Fibroblast of upper back skin (primary cell): Measurements from ENCODE around the gene KISS1.
A peak's percentile ranks its signal among the peaks of the same experiment; 100 is the strongest.

Experiments used
- DNase-seq: peaks from one replicate; pipeline ENCODE4 v3.0.0-alpha.2; 2013

Gene KISS1

DNA sequence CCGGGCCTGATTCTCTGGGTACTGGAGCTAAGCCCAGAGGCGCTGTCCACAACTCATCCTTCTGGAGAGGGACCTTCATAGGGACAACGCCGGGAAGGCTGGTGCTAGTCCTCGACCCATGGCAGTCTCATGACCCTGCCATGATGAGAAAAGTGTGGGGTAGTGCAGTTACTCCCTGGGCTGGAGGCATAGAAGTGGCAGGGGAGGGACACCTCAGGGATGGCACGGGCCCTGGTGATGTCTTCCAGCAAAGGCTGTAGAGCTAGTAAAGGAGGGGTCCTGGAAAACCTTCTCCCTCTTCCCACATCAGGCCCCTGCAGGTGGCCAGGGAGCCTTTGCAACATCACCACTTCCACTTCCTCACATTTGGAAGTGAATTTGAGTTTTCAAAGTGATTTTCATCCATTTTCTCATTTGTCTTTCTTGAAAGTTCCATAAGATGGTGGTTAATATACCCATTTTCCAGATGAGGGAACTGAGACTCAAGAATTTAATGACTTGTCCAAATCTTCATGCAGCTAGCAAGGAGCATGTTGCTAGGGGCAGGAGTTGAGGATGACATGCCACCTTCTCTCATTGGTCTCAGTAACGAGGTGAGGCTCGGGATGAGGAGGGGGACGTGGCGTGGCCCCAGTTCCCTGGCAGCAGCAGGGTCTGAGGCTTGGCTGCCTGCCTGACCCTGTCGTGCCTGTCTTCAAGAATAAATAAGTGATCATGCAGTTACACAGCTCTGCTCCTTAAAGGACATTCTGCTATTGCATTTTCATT lies 20.8 kb upstream of the KISS1 start:
- DNase-seq = no peak

GRCh38 chr1:204216236-204216635 lies 19.9 kb upstream of the KISS1 start:
- no peak for DNase-seq

DNA sequence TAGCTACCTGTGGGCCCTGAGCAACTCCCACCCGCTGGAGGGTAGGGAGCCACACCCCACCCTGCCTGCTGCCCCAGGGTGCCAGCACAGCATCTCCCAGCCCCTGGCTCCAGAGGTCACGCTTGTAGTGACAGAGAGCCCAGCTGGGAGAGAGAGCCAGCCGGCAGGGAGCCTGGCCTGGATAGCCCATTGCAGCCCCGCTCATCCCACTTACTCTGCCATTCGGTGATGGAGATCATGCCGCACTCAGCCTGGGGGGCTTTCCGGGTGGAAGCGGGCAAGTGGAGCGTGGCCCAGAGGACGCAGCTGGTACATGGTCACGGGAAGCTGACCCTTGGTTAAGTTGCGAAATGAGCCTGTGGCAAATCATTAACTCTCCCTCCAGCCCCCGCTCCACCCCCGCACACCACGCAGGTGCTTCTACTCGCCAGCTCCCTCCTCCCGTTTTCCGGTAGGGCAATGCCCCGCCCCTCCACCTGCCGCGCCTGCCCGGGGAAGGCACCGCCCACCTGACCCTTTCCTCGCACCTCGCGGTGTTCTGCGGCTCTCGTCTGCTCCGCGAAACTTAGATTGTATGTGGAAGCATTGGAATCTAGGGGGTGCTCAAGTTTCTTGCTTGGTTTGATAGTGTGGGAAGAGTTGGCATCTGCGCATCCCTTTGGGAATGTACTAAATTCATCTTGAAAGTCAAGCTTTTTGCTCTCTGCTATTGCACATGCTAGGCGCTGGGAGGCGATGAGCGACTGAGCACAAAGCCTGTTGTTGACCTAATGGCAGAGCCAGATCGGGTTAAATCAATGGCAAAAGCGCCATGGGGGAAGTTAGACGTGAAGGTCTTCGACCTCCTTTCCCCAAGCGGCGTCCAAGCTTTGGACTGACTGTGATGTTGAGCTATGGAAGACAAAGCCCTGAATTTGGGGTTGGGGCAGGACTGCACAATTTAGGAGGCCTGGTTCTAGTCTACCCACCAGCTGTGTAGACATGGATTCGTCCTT lies 17.7 kb upstream of the KISS1 start, which contains the start of gene GOLT1A:
GOLT1A (minus strand) TSS at position 321 of the 995 bp plus-strand sequence; CDS start at position 239, 82 bp downstream.
- peak; percentile 79 for DNase-seq

GRCh38 chr1:204212715-204213114 lies 16.4 kb upstream of the KISS1 start:
- DNase-seq = no peak

- DNase-seq = no peak
These were observed 14.8 kb upstream of the KISS1 start for GRCh38 chr1:204211046-204211445.

DNA sequence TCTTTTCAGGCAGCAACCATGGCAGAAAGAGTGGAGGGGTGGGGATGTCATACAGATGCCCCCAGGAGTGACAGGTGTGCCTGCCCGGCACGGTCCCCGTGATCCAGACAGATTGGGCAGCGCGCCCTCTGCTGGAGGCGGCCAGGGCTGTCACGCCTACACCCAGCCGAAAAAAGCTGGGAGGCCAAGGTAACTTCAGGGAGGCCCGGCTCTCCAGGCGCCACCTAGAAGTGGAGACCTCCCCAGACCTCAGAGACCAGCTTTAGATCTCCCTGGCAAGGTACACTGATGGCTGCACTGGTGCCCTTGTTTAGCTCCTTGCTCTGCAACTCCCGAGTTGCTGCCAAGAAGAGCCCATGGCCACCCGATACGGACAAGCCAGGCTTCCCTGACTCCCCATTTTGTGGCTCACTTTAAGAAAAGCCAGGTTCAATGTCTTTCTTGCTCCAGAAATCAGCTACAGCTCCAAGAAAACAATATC lies 10.9 kb upstream of the KISS1 start:
- DNase-seq = no peak

DNA sequence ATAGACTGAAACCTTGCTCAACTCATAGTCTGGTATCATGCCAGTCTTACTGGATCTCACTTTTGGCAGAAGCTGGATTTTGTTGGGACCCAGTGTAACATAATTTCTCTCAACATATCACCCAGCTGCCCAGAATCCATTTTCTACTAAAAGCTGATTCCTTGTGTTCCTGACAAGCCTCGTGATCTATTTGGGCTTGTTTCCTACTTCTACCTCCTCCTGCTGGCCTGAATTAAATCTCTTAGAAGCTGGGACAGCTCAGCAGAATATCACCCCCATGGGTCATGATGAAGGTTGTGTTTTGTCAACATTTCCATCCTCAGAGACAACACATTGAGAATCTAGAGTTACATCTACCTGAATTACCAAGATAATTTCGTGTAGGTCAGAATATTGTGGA lies 9.8 kb upstream of the KISS1 start:
- DNase-seq = no peak

GRCh38 chr1:204205486-204205885 lies 9.2 kb upstream of the KISS1 start:
- no peak for DNase-seq

DNA sequence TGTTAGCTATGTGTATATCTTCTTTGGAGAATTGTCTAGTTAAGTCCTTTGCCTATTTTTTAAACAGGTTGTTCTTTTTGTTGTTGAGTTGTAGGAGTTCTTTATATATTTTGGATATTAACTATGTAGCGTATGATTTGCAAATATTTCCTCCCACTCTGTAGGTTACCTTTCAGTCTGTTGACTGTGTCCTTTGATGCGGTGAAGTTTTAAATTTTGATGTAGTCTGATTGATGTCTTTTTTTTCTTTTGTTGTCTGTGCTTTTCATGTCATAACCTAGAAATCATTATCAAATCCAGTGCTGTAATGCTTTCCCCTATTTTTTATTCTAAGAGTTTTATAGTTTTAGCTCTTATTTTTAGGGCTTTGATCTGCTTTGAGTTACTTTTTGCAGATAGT lies 8.7 kb upstream of the KISS1 start:
- DNase-seq = no peak

DNA sequence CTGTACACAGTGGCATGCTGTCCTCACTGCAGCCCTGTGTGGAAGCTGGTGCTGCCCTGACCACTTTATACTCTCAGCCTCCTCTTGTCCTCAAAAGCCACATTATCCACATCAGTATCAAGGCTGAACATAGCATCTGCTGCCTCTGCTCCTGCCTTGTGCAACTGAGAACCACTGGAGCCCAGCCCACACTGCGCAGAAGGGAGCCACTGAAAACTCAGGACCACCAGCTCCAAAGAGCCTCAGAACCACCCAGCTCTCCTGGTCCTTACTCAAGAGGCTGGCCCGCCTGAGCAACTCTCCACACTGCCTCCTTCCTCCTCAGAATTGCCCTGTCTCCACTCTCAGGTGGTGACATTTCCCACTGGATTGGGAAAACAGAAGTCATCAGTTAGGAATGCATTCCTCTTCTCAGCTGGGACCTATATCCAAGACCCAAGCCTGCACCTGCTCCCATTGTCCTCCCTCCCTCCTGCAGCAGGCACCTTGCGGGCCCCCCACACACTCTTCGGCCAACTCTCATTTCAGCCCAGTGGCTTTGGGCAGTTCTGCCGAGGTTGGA lies 7.0 kb upstream of the KISS1 start:
- DNase-seq = no peak

DNA sequence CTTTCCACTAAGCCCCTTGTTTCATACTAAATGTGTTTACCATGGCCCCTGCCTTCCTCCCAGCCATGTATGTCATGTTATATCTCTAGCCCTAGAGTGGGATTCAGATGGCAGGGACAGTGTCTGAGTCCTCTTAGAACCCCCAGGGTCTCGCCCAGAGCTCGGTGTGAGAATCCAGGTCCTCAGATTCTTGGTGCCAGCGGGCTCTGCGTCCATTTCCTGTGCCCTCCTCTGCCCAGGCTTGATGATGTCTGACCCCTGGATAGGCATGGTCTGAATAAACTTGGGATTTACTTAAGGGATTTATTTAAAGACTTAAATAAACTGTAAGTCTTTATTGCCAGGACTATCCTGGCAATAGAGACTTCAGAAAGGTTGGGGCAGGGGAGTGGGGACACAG lies 6.2 kb upstream of the KISS1 start:
- no peak for DNase-seq

- DNase-seq = no peak
These were observed 5.2 kb upstream of the KISS1 start for GRCh38 chr1:204201348-204202040.

DNA sequence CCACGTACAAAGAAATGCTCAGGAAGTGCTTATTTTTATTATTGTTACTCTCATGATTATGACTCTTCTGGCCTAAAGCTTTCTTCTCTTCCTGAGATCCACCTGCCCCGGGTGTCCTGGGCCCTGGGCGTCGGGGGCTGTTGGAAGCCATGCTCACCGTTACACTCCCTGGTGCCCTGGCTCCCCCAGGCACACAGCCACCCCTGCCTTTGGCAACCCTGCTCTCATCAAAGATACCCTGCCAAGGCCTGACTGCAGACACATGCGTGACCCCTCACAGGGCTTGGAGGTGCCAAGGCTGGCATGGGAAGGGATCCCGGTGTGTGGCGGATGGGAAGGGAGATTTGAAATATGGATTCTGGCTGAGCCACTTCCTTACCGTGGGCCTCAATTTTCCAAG lies 3.3 kb upstream of the KISS1 start:
- DNase-seq = no peak

DNA sequence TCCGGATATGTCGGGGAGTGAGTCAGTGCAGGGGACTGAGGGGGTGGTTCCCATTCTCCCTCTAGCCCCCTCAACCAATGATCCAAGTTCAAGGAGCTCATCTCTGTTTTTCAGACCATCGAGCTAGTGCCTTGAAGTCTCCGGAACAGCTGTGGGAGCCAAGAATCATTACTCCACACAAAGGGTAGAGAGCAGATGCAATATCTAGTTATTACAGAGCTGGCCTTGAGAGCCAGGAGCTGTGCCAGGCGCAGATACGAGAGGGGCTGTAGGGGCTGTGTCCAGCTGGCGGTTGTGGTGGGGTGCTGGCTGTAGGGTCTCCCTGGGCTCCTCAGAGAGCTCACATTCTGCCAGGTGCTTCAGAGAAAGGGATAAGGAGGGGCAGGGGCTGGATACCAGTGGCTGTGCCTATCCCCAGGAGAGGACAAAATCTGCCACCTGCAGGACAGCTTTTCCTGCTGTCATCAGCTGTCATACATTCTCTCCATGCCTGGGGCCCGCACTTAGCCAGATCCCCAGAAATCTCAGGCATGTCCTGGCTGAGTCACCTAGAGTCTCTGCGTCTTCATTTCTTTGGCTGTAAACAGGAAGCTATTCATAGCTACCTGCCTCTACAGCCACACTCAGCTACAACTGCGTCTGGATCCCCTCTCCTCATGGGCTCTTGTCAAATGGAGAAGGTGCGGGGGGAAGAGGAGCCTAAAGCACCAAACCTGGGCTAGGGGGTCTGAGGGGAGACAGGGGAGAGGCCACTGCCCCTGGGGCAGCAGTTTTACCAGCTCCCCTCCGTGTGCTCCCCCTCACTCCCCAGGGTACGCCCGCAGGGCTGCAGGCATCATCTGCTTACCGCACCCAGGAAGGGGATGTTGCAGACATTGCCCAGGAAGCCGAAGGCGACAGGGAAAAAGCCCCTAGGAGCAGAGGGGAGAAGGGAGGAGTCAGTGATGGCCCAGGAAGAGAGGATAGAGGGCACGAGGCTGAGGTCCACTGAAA lies 2.4 kb upstream of the KISS1 start:
- peak; percentile 81 for DNase-seq

DNA sequence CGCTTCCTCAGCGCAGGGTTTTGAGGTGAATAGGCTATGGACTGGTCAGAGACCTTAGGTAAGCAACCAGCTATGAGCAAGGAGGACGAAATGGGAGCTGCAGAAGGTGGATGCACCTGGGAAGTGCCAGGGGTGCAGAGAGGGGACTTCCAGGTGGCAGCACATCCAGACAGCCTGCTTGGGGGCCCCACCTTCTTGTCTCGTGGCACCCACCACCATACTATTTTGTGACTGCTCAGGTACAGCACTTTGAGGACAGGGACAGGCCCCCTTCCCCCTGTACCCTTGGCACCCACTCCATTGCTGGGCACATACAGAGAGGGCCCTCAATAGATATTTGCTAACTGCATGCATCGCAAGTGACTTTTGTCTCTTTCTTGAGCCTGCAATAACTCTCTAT lies 777 bp upstream of the KISS1 start:
- DNase-seq = no peak

- no peak for DNase-seq
These were observed 1.5 kb downstream of the KISS1 start for GRCh38 chr1:204194771-204195170.

GRCh38 chr1:204194080-204194479 lies 2.2 kb downstream of the KISS1 start:
- no peak for DNase-seq

DNA sequence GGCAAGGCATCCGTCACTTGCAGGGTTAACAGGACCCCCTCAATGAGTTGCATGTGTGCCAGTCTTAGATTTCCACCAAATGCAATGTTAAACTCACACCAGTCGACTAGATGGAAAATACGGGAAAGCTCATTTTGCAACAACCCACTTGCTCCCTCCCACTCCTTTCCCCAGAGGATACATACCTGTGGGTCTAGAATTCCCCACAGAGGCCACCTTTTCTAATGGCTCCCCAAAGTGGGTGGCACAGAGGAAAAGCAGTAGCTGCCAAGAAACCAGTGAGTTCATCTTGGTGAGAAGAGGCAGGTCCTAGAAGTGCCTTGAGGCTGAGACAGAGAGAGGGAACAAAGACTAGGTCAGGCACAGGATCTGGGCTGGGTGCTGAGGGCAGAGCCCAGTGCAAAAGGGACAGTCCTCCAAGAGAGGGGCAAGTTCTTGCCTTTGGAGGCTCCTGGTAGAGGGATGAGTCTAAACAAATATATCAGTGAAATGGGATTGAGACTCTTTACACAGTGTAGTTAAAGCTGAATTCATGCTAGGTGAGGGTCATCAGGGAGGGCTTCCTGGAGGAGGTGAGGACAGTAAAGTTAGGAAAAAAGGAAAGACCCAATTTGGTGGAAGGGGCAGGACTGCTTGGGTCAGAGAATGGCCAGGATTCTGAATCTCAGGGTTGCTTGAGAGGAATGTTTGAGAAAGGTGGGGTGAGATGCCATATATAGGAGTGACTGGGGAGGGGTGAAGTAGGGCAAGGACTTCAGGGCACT lies 3.5 kb downstream of the KISS1 start:
- DNase-seq = no peak

- no peak for DNase-seq
These were observed 4.2 kb downstream of the KISS1 start for GRCh38 chr1:204192046-204192445.

GRCh38 chr1:204191456-204191855 lies 4.8 kb downstream of the KISS1 start:
- DNase-seq = no peak
